Endothelial cell of hepatic sinusoid (primary cell): ENCODE data around the gene SHH.

ENCODE experiments used
- in situ Hi-C: cut with HindIII; loops from 2 replicates; pipeline ENCODE4 v1.10.0; 2017; ENCODE audit warnings: low sequenced_read_pairs

The SHH gene

GRCh38 chr7:155811895-155812761 is at the start of gene SHH:
Gene SHH (minus strand): TSS chr7:155812463. CDS start chr7:155812122, 341 bp downstream.
- in situ Hi-C loops, result loop anchor here (10.0 kb wide), 1 partner anchor 953 kb away; no protein-coding TSS in a partner anchor

- in situ Hi-C loops, result no loop called here
Observed at GRCh38 chr7:155861480-155861868, 49.2 kb upstream of the SHH start.

GRCh38 chr7:155860840-155861479 is 48.7 kb upstream of the SHH start:
- in situ Hi-C loops, result no loop called here

- in situ Hi-C loops, result no loop called here
Observed at GRCh38 chr7:155860461-155860839, 48.2 kb upstream of the SHH start.

GRCh38 chr7:155858521-155859061 is 46.3 kb upstream of the SHH start:
- in situ Hi-C loops, result no loop called here

GRCh38 chr7:155857141-155857540 is 44.9 kb upstream of the SHH start:
- in situ Hi-C loops, result no loop called here

- in situ Hi-C loops, result no loop called here
Observed at GRCh38 chr7:155856656-155857055, 44.4 kb upstream of the SHH start.

- in situ Hi-C loops, result no loop called here
Observed at GRCh38 chr7:155852426-155853301, 40.4 kb upstream of the SHH start.

GRCh38 chr7:155851892-155852291 is 39.6 kb upstream of the SHH start:
- in situ Hi-C loops, result no loop called here

- in situ Hi-C loops, result no loop called here
Observed at GRCh38 chr7:155850766-155851678, 38.8 kb upstream of the SHH start.

GRCh38 chr7:155850001-155850436 is 37.8 kb upstream of the SHH start:
- in situ Hi-C loops, result no loop called here

- in situ Hi-C loops, result no loop called here
Observed at GRCh38 chr7:155848691-155849669, 36.7 kb upstream of the SHH start.

- in situ Hi-C loops, result no loop called here
Observed at GRCh38 chr7:155847821-155848435, 35.7 kb upstream of the SHH start.

GRCh38 chr7:155846936-155847335 is 34.7 kb upstream of the SHH start:
- in situ Hi-C loops, result no loop called here

- in situ Hi-C loops, result no loop called here
Observed at GRCh38 chr7:155846156-155846555, 33.9 kb upstream of the SHH start.

- in situ Hi-C loops, result no loop called here
Observed at GRCh38 chr7:155845226-155845625, 33.0 kb upstream of the SHH start.

- in situ Hi-C loops, result no loop called here
Observed at GRCh38 chr7:155844526-155844925, 32.3 kb upstream of the SHH start.

- in situ Hi-C loops, result no loop called here
Observed at GRCh38 chr7:155844019-155844453, 31.8 kb upstream of the SHH start.
